GM20000 (cell line): ENCODE measurements around the gene GNPTAB.

Experiments
- DNase-seq: peaks from one replicate; pipeline ENCODE4 v3.0.0; 2012; ENCODE audit warnings: low spot score
- CTCF ChIP-seq: IDR thresholded peaks from 2 replicates; pipeline ENCODE4 v1.5.1; 2012; ENCODE audit warnings: mild to moderate bottlenecking, control low read depth; ENCODE audit errors: extremely low read depth, missing control alignments

Gene GNPTAB

DNA sequence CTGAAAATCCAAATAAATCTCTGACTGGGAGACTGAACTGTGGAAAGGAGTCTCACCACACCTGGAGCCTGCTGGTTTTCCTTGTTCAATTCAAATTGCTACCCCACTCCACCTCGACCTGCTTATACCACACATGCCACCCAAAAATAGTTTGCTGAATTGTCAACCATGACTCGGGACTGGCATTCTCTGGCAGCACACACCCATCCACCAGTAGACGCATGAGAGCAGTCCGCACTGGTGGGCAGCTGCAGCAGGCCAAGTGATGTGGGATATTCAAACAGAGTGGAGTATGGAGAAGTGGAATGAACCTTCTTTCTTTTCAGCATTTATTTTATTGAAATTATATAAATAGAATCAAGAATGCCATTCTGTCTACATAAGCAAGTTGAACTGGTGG, 52.8 kb downstream of the GNPTAB start:
- TF ChIP-seq CTCF, result no peak
- no peak for DNase-seq

- DNase-seq, result no peak
- TF ChIP-seq CTCF, result no peak
These were observed 53.3 kb downstream of the GNPTAB start for GRCh38 chr12:101777485-101777884.

DNA sequence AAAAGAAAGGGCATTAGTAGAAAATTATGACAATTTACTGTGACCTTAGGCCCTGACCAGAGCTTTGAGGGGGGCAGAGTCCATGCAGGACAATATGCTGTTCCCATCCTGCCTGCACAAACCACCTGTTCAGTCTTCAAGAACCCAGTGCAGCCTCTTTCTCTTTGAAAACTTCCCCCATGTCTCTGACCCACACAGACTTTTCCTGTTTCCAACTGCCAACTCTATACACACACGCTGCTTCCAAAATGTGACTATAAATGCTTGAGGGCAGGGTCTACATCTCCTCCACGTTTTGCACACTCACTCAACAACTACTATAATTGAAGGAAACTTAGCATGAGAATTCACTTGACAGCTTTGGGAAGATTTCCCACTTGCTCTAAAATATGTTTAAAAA, 54.9 kb downstream of the GNPTAB start:
- TF ChIP-seq CTCF, result no peak
- DNase-seq, result no peak

DNA sequence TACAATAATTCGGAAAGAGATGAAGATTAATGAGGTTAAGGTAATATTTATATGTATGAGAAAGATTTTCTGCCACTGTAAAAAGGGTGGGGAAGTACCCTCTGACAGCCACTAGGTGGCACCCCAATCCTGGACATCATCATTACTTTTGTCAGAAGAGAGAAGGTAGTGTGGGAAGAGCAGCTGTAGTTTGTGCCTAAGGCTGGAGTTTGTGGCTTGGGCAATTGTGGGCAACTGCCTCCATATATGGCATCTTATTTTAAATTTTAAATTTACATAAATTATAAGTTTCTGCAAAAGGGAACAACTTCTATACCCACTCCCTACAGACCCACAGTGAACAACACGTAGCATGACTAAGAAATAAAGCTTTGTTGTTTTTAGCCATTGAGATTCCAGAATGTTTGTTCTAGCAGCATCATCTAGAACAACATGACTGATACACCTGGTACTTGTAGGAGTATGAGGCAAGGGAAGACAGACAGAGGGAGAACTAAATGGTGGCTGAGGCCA, 57.1 kb downstream of the GNPTAB start:
- peak; percentile 70 for DNase-seq

GRCh38 chr12:101772012-101772775, 58.6 kb downstream of the GNPTAB start:
- DNase-seq, result no peak
- TF ChIP-seq CTCF, result no peak

More for the DNA sequence above, 57.1 kb downstream of the GNPTAB start:
- TF ChIP-seq CTCF, result peak; percentile 71

DNA sequence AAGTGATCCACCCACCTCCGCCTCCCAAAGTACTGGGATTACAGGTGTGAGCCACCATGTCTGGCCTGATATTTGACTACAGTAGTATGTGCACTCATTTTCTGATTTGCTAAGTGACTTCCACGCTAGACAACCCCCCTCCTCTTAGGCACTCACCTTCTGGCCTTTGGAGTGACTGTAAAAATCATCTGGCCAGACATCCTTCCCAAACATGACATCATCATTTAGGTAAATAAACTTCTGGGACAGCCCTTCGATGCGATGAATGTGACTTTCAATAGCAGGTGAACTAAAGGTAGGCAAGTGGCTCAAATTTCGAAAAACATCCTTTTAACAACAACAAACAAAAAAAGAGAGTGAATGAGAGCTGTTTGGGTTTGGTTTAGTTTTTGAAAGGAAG, 60.9 kb downstream of the GNPTAB start:
- TF ChIP-seq CTCF, result no peak
- DNase-seq, result no peak

- TF ChIP-seq CTCF, result no peak
- DNase-seq, result no peak
These were observed 62.0 kb downstream of the GNPTAB start for GRCh38 chr12:101768781-101769180.
